Peyer's patch (tissue), 4 donors: ENCODE results near the gene SWT1.

ENCODE experiments used
- POLR2A ChIP-seq, 2 donors: fragments of 450-650 bp; IDR thresholded peaks; one replicate each; pipeline ENCODE4 v1.5.1; 2017; ENCODE audit warnings: antibody characterized with exemption in 2 of 2, mild to moderate bottlenecking in 2 of 2, moderate library complexity in 2 of 2
- TF ChIP-seq, protein P1 (sequence below), 6 experiments: fragments of 450-650 bp in 4 of 6; fragments of 200-600 bp in 2 of 6; sonication (generic) in 1 of 6; IDR thresholded peaks; one replicate each; pipeline ENCODE4 v1.5.1; 2017 to 2019; ENCODE audit warnings: antibody characterized with exemption in 6 of 6, mild to moderate bottlenecking in 3 of 6, moderate library complexity in 1 of 6

DNA sequence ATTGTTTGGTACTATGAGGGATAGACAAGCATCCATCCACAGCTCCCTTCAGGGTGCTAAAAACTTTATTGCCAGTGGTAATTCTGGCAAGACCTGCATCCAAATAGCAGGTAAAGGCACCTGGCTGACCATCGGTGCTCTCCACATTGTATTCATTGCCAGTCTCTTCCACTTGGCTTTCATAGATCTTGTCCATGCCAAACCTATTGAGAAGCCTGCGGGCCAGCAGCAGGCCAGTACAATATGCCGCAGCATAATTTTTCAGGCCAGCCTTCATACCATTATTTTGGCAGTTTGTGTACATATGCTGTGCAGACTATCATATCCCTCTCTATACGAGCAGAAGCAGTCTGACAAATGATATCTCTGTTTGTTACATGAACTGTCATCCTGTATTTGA lies 70.2 kb downstream of the SWT1 start:
- TF ChIP-seq POLR2A (IDR thresholded peaks at IDR 0.05) = no peak
- TF ChIP-seq, protein P1, sequence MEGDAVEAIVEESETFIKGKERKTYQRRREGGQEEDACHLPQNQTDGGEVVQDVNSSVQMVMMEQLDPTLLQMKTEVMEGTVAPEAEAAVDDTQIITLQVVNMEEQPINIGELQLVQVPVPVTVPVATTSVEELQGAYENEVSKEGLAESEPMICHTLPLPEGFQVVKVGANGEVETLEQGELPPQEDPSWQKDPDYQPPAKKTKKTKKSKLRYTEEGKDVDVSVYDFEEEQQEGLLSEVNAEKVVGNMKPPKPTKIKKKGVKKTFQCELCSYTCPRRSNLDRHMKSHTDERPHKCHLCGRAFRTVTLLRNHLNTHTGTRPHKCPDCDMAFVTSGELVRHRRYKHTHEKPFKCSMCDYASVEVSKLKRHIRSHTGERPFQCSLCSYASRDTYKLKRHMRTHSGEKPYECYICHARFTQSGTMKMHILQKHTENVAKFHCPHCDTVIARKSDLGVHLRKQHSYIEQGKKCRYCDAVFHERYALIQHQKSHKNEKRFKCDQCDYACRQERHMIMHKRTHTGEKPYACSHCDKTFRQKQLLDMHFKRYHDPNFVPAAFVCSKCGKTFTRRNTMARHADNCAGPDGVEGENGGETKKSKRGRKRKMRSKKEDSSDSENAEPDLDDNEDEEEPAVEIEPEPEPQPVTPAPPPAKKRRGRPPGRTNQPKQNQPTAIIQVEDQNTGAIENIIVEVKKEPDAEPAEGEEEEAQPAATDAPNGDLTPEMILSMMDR (IDR thresholded peaks at IDR 0.05) = no peak
